ENCODE measurements around the gene PAOX.

Gene PAOX

GRCh38 chr10:133351408-133352318 is 27.4 kb upstream of the PAOX start:
- H3K36me3 ChIP-seq (ENCODE audit: control insufficient read depth in 2 of 2, insufficient read depth in 1 of 2, low read length in 2 of 2) = no peaks in the 10 kb centered on the region
- H3K27ac ChIP-seq (ENCODE audit: extremely low read depth, low read depth, low read length) = no peak overlapping the region
- CTCF ChIA-PET = no interaction called here
- H3K9me3 ChIP-seq (ENCODE audit: control insufficient read depth, insufficient read depth, low read depth, low read length) = no peaks in the 10 kb centered on the region
- 0 out of 2 replicates have a peak, but pooled peaks have one; percentile 8 for TF ChIP-seq GLIS2 (tag by site-specific recombination; IDR thresholded peaks at IDR 0.05)
- peak; percentile 39; the same call in 1 of the 2 replicates for TF ChIP-seq REST (tag by site-specific recombination; IDR thresholded peaks at IDR 0.05)
- TF ChIP-seq ZNF677 (tag by site-specific recombination; IDR thresholded peaks at IDR 0.05) = no peak
- H3K4me3 ChIP-seq (ENCODE audit: low read depth, low read length) = no peak overlapping the region
- no peaks in the 10 kb centered on the region for H3K4me1 ChIP-seq (ENCODE audit: control insufficient read depth, insufficient read depth, low read length)
- POLR2A ChIA-PET = interaction anchor here (0.6 to 1.2 kb wide), 3 partner anchors 9 to 15 kb away, joined by 3 to 8 read pairs (median 4); partner anchors contain the start of gene CALY

DNA sequence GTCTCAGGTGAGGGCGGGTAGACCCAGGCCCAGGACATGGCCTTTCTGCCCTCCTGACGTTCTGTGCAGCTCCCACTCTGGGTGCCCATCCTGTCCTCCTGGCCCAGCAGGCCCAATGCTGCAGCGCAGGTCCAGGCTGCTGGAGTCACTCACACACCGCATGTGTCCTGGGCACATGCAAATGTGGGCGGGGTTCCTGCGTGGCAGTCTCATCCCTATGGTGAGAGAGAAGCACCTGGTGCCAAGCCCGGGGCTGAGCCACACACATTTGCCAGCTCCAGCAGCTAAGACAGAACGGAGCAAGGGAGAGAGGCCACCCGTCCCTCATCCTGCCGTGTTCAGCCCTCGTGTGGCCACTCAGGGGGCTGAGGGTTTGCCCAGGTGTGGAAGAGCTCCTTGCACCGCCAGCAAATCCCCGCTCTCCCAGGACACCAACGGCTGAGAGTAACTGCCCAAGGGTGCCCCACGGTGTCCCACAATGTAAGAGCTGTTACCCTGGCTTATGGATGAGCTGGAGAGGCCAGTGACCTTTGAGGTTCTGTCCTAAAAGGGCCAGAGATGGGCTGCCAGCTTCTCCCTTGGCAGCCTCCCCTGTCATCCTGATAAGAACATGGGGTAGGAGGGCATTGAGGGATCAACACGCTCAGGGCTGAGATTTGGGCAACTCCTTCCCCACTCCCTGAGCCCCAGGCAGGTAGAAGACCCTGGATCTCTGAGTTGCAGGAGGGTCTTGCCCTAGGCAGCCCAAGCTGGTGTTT is 25.7 kb upstream of the PAOX start:
- H3K4me3 ChIP-seq (ENCODE audit: low read depth, low read length) = no peak overlapping the region
- no peaks in the 10 kb centered on the region for H3K9me3 ChIP-seq (ENCODE audit: control insufficient read depth, insufficient read depth, low read depth, low read length)
- ChIA-PET CTCF (interaction anchor here (1.6 kb wide), 1 partner anchor 24 kb away, joined by 10 read pairs; no protein-coding TSS in a partner anchor), POLR2A (interaction anchor here (0.8 to 1.8 kb wide), 3 partner anchors 8 to 31 kb away, joined by 3 to 4 read pairs (median 3); no protein-coding TSS in a partner anchor)
- no peak overlapping the region for H3K27ac ChIP-seq (ENCODE audit: extremely low read depth, low read depth, low read length)
- no peaks in the 10 kb centered on the region for H3K36me3 ChIP-seq (ENCODE audit: control insufficient read depth in 2 of 2, insufficient read depth in 1 of 2, low read length in 2 of 2)
- H3K4me1 ChIP-seq (ENCODE audit: control insufficient read depth, insufficient read depth, low read length) = no peaks in the 10 kb centered on the region
- TF ChIP-seq ZNF10 (tag by site-specific recombination; IDR thresholded peaks at IDR 0.05) (no peak), ZNF404 (tag by site-specific recombination; IDR thresholded peaks at IDR 0.05) (no peak), ZNF488 (tag by site-specific recombination; IDR thresholded peaks at IDR 0.05) (no peak), ZNF433 (tag by site-specific recombination; IDR thresholded peaks at IDR 0.05; ENCODE audit: low read depth) (no peak), ZNF248 (tag by site-specific recombination; IDR thresholded peaks at IDR 0.05) (no peak), ZNF701 (tag by site-specific recombination; IDR thresholded peaks at IDR 0.05) (no peak), ZNF629 (tag by site-specific recombination; IDR thresholded peaks at IDR 0.05) (no peak), ZNF670 (tag by site-specific recombination; IDR thresholded peaks at IDR 0.05; ENCODE audit: low read depth) (no peak), ZNF658 (tag by site-specific recombination; IDR thresholded peaks at IDR 0.05) (no peak), ZBTB6 (tag by site-specific recombination; IDR thresholded peaks at IDR 0.05) (no peak), HOXD13 (CRISPR knock-in tag; IDR thresholded peaks at IDR 0.05; ENCODE audit: borderline replicate concordance) (no peak), ZNF23 (tag by site-specific recombination; IDR thresholded peaks at IDR 0.05; ENCODE audit: borderline replicate concordance) (no peak)
- TF ChIP-seq, protein P1, sequence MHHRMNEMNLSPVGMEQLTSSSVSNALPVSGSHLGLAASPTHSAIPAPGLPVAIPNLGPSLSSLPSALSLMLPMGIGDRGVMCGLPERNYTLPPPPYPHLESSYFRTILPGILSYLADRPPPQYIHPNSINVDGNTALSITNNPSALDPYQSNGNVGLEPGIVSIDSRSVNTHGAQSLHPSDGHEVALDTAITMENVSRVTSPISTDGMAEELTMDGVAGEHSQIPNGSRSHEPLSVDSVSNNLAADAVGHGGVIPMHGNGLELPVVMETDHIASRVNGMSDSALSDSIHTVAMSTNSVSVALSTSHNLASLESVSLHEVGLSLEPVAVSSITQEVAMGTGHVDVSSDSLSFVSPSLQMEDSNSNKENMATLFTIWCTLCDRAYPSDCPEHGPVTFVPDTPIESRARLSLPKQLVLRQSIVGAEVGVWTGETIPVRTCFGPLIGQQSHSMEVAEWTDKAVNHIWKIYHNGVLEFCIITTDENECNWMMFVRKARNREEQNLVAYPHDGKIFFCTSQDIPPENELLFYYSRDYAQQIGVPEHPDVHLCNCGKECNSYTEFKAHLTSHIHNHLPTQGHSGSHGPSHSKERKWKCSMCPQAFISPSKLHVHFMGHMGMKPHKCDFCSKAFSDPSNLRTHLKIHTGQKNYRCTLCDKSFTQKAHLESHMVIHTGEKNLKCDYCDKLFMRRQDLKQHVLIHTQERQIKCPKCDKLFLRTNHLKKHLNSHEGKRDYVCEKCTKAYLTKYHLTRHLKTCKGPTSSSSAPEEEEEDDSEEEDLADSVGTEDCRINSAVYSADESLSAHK (tag by site-specific recombination; IDR thresholded peaks at IDR 0.05) = no peak

All from HEK293 (cell line).